HG03342 (cell line): Measurements from ENCODE around the gene PKIG.
A peak's percentile ranks its signal among the peaks of the same experiment; 100 is the strongest.
"Not testable (repeated sequence)": the region's sequence is repeated elsewhere in the genome, so short reads cannot be mapped to it uniquely, and the experiment has no call there.

Experiments
- ATAC-seq: cut with Tn5 transposase; IDR thresholded peaks from one replicate; pipeline ENCODE4 v1.9.1; 2021; ENCODE audit warnings: mild to moderate bottlenecking, moderate library complexity; ENCODE audit not compliant: unreplicated experiment

PKIG gene

GRCh38 chr20:44571362-44571988, 10.9 kb upstream of the PKIG start:
- no peak for ATAC-seq

GRCh38 chr20:44572551-44573500, 9.6 kb upstream of the PKIG start:
- ATAC-seq: no peak

GRCh38 chr20:44573501-44573869, 8.9 kb upstream of the PKIG start:
- no peak for ATAC-seq

- no peak for ATAC-seq
These were observed 8.0 kb upstream of the PKIG start for GRCh38 chr20:44574372-44574771.

GRCh38 chr20:44576297-44576696, 6.1 kb upstream of the PKIG start:
- no peak for ATAC-seq

GRCh38 chr20:44579313-44580081, 2.9 kb upstream of the PKIG start:
- ATAC-seq: no peak

- ATAC-seq: no peak
These were observed 1.7 kb upstream of the PKIG start for GRCh38 chr20:44580581-44581268.

- no peak for ATAC-seq
These were observed 864 bp upstream of the PKIG start for GRCh38 chr20:44581515-44581914.

- no peak for ATAC-seq
These were observed 778 bp downstream of the PKIG start for GRCh38 chr20:44583157-44583556.

GRCh38 chr20:44584162-44584561, 1.8 kb downstream of the PKIG start:
- no peak for ATAC-seq

- no peak for ATAC-seq
These were observed 2.9 kb downstream of the PKIG start for GRCh38 chr20:44585057-44585963.

GRCh38 chr20:44586289-44586911, 4.0 kb downstream of the PKIG start:
- peak; percentile 66 for ATAC-seq

- no peak for ATAC-seq
These were observed 4.9 kb downstream of the PKIG start for GRCh38 chr20:44587035-44587980.

- not testable (repeated sequence) for ATAC-seq
These were observed 5.9 kb downstream of the PKIG start for GRCh38 chr20:44588321-44588720.

- ATAC-seq: no peak
These were observed 7.2 kb downstream of the PKIG start for GRCh38 chr20:44589537-44589936.

GRCh38 chr20:44590980-44591778, 8.8 kb downstream of the PKIG start:
- no peak for ATAC-seq

GRCh38 chr20:44592366-44592765, 10.0 kb downstream of the PKIG start:
- no peak for ATAC-seq

- ATAC-seq: no peak
These were observed 11.4 kb downstream of the PKIG start for GRCh38 chr20:44593751-44594150.
